Panc1 (cell line): ENCODE data around the gene SPIB.

ENCODE experiments used
- POLR2AphosphoS5 ChIP-seq: IDR thresholded peaks from 2 replicates; pipeline ENCODE4 v1.6.1; 2012; ENCODE audit warnings: mild to moderate bottlenecking, low read depth, low read length, moderate library complexity
- SIN3A ChIP-seq: IDR thresholded peaks from 2 replicates; pipeline ENCODE4 v1.6.1; 2012; ENCODE audit warnings: low read depth, mild to moderate bottlenecking, low read length, moderate library complexity, borderline replicate concordance; ENCODE audit not compliant: insufficient read depth
- TCF7L2 ChIP-seq: IDR thresholded peaks from 2 replicates; pipeline ENCODE4 v1.6.1; 2011; ENCODE audit warnings: mild to moderate bottlenecking, low read depth, low read length, inconsistent platforms
- TF ChIP-seq, protein P1 (sequence below): fragments of 450-650 bp; IDR thresholded peaks from 2 replicates; pipeline ENCODE4 v1.5.1; 2017; ENCODE audit warnings: mild to moderate bottlenecking

DNA sequence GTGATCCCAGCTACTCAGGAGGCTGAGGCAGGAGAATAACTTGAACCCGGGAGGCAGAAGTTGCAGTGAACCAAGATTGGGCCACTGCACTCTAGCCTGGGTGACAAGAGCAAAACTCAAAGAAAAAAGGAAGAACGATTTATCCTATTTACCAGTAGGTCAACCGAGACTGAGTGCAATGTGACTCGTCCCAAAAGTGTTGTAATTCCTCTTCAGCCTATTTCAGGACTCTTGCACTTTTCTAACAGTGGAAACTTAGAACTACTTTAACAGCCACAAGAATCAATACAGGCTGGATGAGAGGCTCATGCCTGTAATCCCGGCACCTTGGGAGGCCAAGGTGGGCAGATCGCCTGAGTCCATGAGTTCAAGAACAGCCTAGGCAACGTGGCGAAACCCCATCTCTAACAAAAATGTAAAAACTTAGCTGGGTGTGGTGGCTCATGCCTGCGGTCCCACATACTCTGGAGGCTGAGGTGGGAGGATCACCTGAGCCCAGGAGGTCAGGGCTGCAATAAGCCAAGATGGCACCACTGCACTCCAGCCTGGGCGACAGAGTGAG is 46.7 kb upstream of the SPIB start:
- TF ChIP-seq, protein P1, sequence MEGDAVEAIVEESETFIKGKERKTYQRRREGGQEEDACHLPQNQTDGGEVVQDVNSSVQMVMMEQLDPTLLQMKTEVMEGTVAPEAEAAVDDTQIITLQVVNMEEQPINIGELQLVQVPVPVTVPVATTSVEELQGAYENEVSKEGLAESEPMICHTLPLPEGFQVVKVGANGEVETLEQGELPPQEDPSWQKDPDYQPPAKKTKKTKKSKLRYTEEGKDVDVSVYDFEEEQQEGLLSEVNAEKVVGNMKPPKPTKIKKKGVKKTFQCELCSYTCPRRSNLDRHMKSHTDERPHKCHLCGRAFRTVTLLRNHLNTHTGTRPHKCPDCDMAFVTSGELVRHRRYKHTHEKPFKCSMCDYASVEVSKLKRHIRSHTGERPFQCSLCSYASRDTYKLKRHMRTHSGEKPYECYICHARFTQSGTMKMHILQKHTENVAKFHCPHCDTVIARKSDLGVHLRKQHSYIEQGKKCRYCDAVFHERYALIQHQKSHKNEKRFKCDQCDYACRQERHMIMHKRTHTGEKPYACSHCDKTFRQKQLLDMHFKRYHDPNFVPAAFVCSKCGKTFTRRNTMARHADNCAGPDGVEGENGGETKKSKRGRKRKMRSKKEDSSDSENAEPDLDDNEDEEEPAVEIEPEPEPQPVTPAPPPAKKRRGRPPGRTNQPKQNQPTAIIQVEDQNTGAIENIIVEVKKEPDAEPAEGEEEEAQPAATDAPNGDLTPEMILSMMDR: no peak
- TF ChIP-seq POLR2AphosphoS5 (no peak), TCF7L2 (no peak), SIN3A (no peak)
